ENCODE data around the gene SCN10A. TPM values are rescaled to one million over a fixed set of nuclear protein-coding genes. Genes with fewer than 3 reads are reported as not detected.

The SCN10A gene
- total and polyA plus RNA-seq, 4 experiments from 2014 or later: not detected

DNA sequence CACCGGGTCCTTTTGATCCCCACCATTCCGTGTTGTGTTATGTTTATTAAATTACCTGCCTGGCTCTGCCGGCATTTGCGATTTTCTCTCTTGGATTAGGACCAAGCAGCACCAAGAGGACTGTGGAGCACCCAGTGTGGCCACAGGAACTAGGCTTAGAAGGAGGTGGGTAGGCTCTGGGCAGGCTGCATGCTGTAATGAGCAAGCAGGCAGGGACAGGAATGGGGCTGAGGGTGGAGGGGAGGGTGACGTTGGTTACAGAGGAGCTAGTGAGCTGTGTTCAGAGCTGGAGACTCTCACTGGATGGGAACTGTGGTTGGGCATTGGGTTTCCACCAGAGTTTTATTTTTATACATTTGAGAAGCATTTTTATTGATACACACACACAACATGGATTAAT, 158.6 kb downstream of the SCN10A start:
- no peaks in the 10 kb centered on the region for H3K36me3 ChIP-seq (ENCODE audit: insufficient read depth, low read length)
- Mint-ChIP-seq H3K27ac (no peak overlapping the region), H3K4me3 (no peak overlapping the region), H3K36me3 (no peaks in the 10 kb centered on the region), H3K27me3 (peaks cover 30 to 31% of the 10 kb centered on the region in 2 donors), H3K4me1 (peaks cover 0 to 5% (median 3%) of the 10 kb centered on the region in 4 donors), H3K9me3 (peaks cover 0 to 20% (median 8%) of the 10 kb centered on the region in 8 donors)
- DNase-seq: no peak
- H3K27ac ChIP-seq (ENCODE audit: low read depth, low read length): no peak overlapping the region
- peaks cover 10% of the 10 kb centered on the region for H3K27me3 ChIP-seq (ENCODE audit: insufficient read depth, low read length)
- no peak overlapping the region for H3K4me3 ChIP-seq (ENCODE audit: low read length in 2 of 2)
- peaks cover 0 to 2% of the 10 kb centered on the region in 2 donors for H3K9me3 ChIP-seq (ENCODE audit: control insufficient read depth in 1 of 2, low read length in 2 of 2)
- POLR2A ChIA-PET (ENCODE audit: partially characterized antibody): no interaction called here
- CTCF ChIA-PET (ENCODE audit: partially characterized antibody): interaction anchor here (2.1 to 10.1 kb wide), 4 partner anchors 10 to 161 kb away, joined by 12 to 196 read pairs (median 84); partner anchors contain the start of gene EXOG
- intact Hi-C loops (cut with micrococcal nuclease): no loop called here
- no peaks in the 10 kb centered on the region for H3K4me1 ChIP-seq (ENCODE audit: insufficient read depth, low read length)

DNA sequence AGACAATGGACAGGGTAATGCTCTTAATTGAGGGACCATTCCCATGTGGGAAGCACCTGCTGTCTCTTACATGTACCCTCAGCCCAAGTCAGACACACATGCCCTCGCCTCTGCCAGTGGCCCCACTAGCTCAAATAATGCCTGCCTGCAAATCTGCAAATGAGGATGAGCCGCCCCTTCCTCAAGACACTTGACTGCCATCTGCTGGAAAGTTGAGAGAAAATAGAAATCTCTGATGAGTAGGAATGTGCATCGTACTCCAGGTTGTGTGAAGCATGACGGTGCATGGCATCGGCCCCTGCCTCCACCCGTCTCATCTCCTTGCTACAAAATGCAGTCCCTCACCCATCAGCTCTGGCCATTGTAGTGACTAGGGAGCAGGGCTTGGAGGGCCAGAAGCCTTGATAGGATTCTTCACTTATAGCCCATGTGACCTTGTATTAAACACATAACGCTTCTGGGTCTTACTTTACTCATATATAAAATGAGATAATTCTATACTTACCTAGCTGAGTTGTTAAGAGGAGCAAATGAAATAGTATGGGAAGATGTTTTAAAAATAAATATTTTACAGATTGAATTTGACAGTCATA, 160.2 kb downstream of the SCN10A start:
- Histone ChIP-seq H3K36me3 (ENCODE audit: insufficient read depth, low read length) (no peaks in the 10 kb centered on the region), H3K4me3 (ENCODE audit: low read length in 2 of 2) (no peak overlapping the region), H3K9me3 (ENCODE audit: control insufficient read depth in 1 of 2, low read length in 2 of 2) (no peaks in the 10 kb centered on the region), H3K4me1 (ENCODE audit: insufficient read depth, low read length) (peaks cover 4% of the 10 kb centered on the region), H3K27ac (ENCODE audit: low read depth, low read length) (no peak overlapping the region), H3K27me3 (ENCODE audit: insufficient read depth, low read length) (peaks cover 10% of the 10 kb centered on the region)
- peak in 4 of 5 donors; percentile 37 to 42 (median 40) for DNase-seq
- no peak overlapping the region for H3K4me3 Mint-ChIP-seq
- ChIA-PET CTCF (ENCODE audit: partially characterized antibody) (interaction anchor here (1.4 to 10.1 kb wide), 9 partner anchors 9 to 175 kb away, joined by 3 to 196 read pairs (median 8); partner anchors contain the start of gene EXOG), POLR2A (ENCODE audit: partially characterized antibody) (interaction anchor here (0.8 kb wide), 1 partner anchor 160 kb away, joined by 3 read pairs; the partner anchor contains the start of gene EXOG)
- peaks cover 0 to 5% (median 4%) of the 10 kb centered on the region in 4 donors for H3K4me1 Mint-ChIP-seq
- intact Hi-C loops (cut with micrococcal nuclease): loop anchor here (1.0 kb wide), 3 partner anchors 135 to 682 kb away; partner anchors contain the start of gene EXOG
- H3K27ac Mint-ChIP-seq: no peak overlapping the region
- H3K27me3 Mint-ChIP-seq: peaks cover 24 to 30% of the 10 kb centered on the region in 2 donors
- no peaks in the 10 kb centered on the region for H3K36me3 Mint-ChIP-seq
- peaks cover 0 to 5% (median under 1%) of the 10 kb centered on the region in 8 donors for H3K9me3 Mint-ChIP-seq

- no peak for DNase-seq
- Histone ChIP-seq H3K36me3 (ENCODE audit: insufficient read depth, low read length) (no peaks in the 10 kb centered on the region), H3K4me3 (ENCODE audit: low read length in 2 of 2) (no peak overlapping the region), H3K27ac (ENCODE audit: low read depth, low read length) (no peak overlapping the region), H3K9me3 (ENCODE audit: control insufficient read depth in 1 of 2, low read length in 2 of 2) (no peaks in the 10 kb centered on the region), H3K4me1 (ENCODE audit: insufficient read depth, low read length) (peaks cover 16% of the 10 kb centered on the region), H3K27me3 (ENCODE audit: insufficient read depth, low read length) (peaks cover 10% of the 10 kb centered on the region)
- Mint-ChIP-seq H3K36me3 (no peaks in the 10 kb centered on the region), H3K4me1 (peaks cover 0 to 5% (median 4%) of the 10 kb centered on the region in 4 donors), H3K27me3 (peaks cover 23 to 29% of the 10 kb centered on the region in 2 donors), H3K4me3 (peak overlapping the region in 1 of 8 donors; percentile 36), H3K27ac (no peak overlapping the region), H3K9me3 (no peaks in the 10 kb centered on the region)
- POLR2A ChIA-PET (ENCODE audit: partially characterized antibody): no interaction called here
- CTCF ChIA-PET (ENCODE audit: partially characterized antibody): interaction anchor here (1.1 to 10.1 kb wide), 5 partner anchors 9 to 157 kb away, joined by 3 to 196 read pairs (median 4); partner anchors contain the start of gene EXOG
- intact Hi-C loops (cut with micrococcal nuclease): loop anchor here (5.0 kb wide), 1 partner anchor 307 kb away; the partner anchor contains the start of gene XYLB
Measured at GRCh38 chr3:38653685-38654537, 162.1 kb downstream of the SCN10A start.

- Histone ChIP-seq H3K4me1 (ENCODE audit: insufficient read depth, low read length) (peaks cover 22% of the 10 kb centered on the region), H3K9me3 (ENCODE audit: control insufficient read depth in 1 of 2, low read length in 2 of 2) (no peaks in the 10 kb centered on the region), H3K4me3 (ENCODE audit: low read length in 2 of 2) (no peak overlapping the region), H3K27ac (ENCODE audit: low read depth, low read length) (no peak overlapping the region), H3K27me3 (ENCODE audit: insufficient read depth, low read length) (peaks cover 17% of the 10 kb centered on the region), H3K36me3 (ENCODE audit: insufficient read depth, low read length) (no peaks in the 10 kb centered on the region)
- H3K9me3 Mint-ChIP-seq: no peaks in the 10 kb centered on the region
- intact Hi-C loops (cut with micrococcal nuclease): loop anchor here (5.0 kb wide), 1 partner anchor 306 kb away; the partner anchor contains the start of gene XYLB
- POLR2A ChIA-PET (ENCODE audit: partially characterized antibody): no interaction called here
- CTCF ChIA-PET (ENCODE audit: partially characterized antibody): interaction anchor here (1.0 to 10.1 kb wide), 8 partner anchors 15 to 163 kb away, joined by 3 to 196 read pairs (median 6); partner anchors contain the start of gene EXOG
- H3K4me3 Mint-ChIP-seq: no peak overlapping the region
- peaks cover 6 to 10% (median 8%) of the 10 kb centered on the region in 4 donors for H3K4me1 Mint-ChIP-seq
- DNase-seq: no peak
- H3K27me3 Mint-ChIP-seq: peaks cover 19 to 32% of the 10 kb centered on the region in 2 donors
- no peaks in the 10 kb centered on the region for H3K36me3 Mint-ChIP-seq
- H3K27ac Mint-ChIP-seq: no peak overlapping the region
Measured at GRCh38 chr3:38652934-38653333, 163.1 kb downstream of the SCN10A start.

- DNase-seq: peak in 4 of 5 donors; percentile 64 to 72 (median 70)
- H3K9me3 ChIP-seq (ENCODE audit: control insufficient read depth in 1 of 2, low read length in 2 of 2): no peaks in the 10 kb centered on the region
- H3K4me1 ChIP-seq (ENCODE audit: insufficient read depth, low read length): peaks cover 22% of the 10 kb centered on the region
- H3K27me3 Mint-ChIP-seq: peaks cover 8 to 26% of the 10 kb centered on the region in 2 donors
- ChIA-PET CTCF (ENCODE audit: partially characterized antibody) (interaction anchor here (0.7 to 10.1 kb wide), 22 partner anchors 8 to 647 kb away, joined by 3 to 196 read pairs (median 4); partner anchors contain the start of genes EXOG and XYLB), POLR2A (ENCODE audit: partially characterized antibody) (interaction anchor here (1.4 to 2.1 kb wide), 2 partner anchors 130 to 155 kb away, joined by 6 to 7 read pairs; partner anchors contain the start of gene EXOG)
- H3K27ac ChIP-seq (ENCODE audit: low read depth, low read length): no peak overlapping the region
- peaks cover 10% of the 10 kb centered on the region for H3K27me3 ChIP-seq (ENCODE audit: insufficient read depth, low read length)
- H3K4me1 Mint-ChIP-seq: peaks cover 6 to 10% (median 8%) of the 10 kb centered on the region in 4 donors
- no peak overlapping the region for H3K4me3 ChIP-seq (ENCODE audit: low read length in 2 of 2)
- peak overlapping the region in 4 of 8 donors; percentile 7 to 73 (median 53) for H3K4me3 Mint-ChIP-seq
- no peaks in the 10 kb centered on the region for H3K9me3 Mint-ChIP-seq
- no peaks in the 10 kb centered on the region for H3K36me3 ChIP-seq (ENCODE audit: insufficient read depth, low read length)
- intact Hi-C loops (cut with micrococcal nuclease): loop anchor here (1.0 to 5.0 kb wide), 3 partner anchors 130 to 304 kb away; partner anchors contain the start of genes EXOG and XYLB
- H3K27ac Mint-ChIP-seq: peak overlapping the region in 2 of 7 donors; percentile 49 to 76
- H3K36me3 Mint-ChIP-seq: no peaks in the 10 kb centered on the region
Measured at GRCh38 chr3:38651153-38651789, 164.7 kb downstream of the SCN10A start.

- POLR2A ChIA-PET (ENCODE audit: partially characterized antibody): interaction anchor here (1.4 to 2.1 kb wide), 2 partner anchors 129 to 154 kb away, joined by 6 to 7 read pairs; partner anchors contain the start of gene EXOG
- peaks cover 22% of the 10 kb centered on the region for H3K4me1 ChIP-seq (ENCODE audit: insufficient read depth, low read length)
- CTCF ChIA-PET (ENCODE audit: partially characterized antibody): interaction anchor here (0.7 to 10.1 kb wide), 15 partner anchors 7 to 161 kb away, joined by 3 to 196 read pairs (median 5); partner anchors contain the start of gene EXOG
- Mint-ChIP-seq H3K27me3 (peaks cover 8 to 20% of the 10 kb centered on the region in 2 donors), H3K36me3 (no peaks in the 10 kb centered on the region), H3K27ac (no peak overlapping the region), H3K4me1 (peaks cover 4 to 7% (median 6%) of the 10 kb centered on the region in 4 donors), H3K9me3 (no peaks in the 10 kb centered on the region), H3K4me3 (no peak overlapping the region)
- peaks cover 12% of the 10 kb centered on the region for H3K27me3 ChIP-seq (ENCODE audit: insufficient read depth, low read length)
- peak in 4 of 5 donors; percentile 17 to 30 (median 22) for DNase-seq
- no peaks in the 10 kb centered on the region for H3K9me3 ChIP-seq (ENCODE audit: control insufficient read depth in 1 of 2, low read length in 2 of 2)
- no peak overlapping the region for H3K27ac ChIP-seq (ENCODE audit: low read depth, low read length)
- H3K4me3 ChIP-seq (ENCODE audit: low read length in 2 of 2): peak overlapping the region in 1 of 2 donors; percentile 50
- intact Hi-C loops (cut with micrococcal nuclease): loop anchor here (5.0 kb wide), 1 partner anchor 303 kb away; the partner anchor contains the start of gene XYLB
- H3K36me3 ChIP-seq (ENCODE audit: insufficient read depth, low read length): no peaks in the 10 kb centered on the region
Measured at GRCh38 chr3:38650248-38650951, 165.6 kb downstream of the SCN10A start.

Data from CD4-positive, alpha-beta memory T cell (primary cell).